ENCODE data around the gene C4A. TPM values are rescaled to one million over a fixed set of nuclear protein-coding genes. Genes with fewer than 3 reads are reported as not detected.
"Not testable (repeated sequence)": the region's sequence is repeated elsewhere in the genome, so short reads cannot be mapped to it uniquely, and the experiment has no call there.

C4A gene
- total and polyA plus RNA-seq, 2 of the 4 experiments (the other 2 are of a cell fraction) = 0.90 to 3.8 TPM

DNA sequence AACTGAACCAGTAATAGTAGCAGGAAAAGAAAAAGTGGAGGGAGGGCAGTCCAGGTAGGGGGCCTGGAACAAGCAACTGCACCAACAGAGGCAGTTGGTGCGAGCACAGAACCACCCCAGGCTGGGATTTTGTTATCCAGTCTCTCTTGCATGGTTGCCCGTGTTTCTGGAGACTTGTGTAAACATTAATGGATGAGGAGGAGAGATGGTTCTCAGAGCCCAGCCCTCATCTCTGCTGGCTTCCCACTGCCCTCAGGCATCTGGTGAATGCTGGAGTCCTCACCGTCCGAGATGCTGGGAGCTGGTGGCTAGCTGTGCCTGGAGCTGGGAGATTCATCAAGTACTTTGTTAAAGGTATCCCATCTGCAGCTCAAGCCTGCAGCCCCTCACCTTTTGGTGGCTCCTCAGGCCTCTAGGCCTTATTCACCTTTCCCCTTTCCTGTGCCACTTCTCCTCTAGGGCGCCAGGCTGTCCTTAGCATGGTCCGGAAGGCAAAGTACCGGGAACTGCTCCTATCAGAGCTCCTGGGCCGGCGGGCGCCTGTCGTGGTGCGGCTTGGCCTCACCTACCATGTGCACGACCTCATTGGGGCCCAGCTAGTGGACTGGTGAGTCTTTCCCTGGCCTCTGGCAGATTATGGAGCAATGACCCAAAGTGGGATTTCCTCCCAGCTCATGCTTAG is 1.5 kb upstream of the C4A start:
- H3K4me1 ChIP-seq (ENCODE audit: control insufficient read depth, insufficient read depth, low read length); dilution Hi-C loops (cut with HindIII; ENCODE audit: low sequenced_read_pairs, unreplicated experiment); H4K8ac ChIP-seq (ENCODE audit: low read depth in 2 of 2, low read length in 2 of 2); H3K36me3 ChIP-seq (ENCODE audit: control insufficient read depth, insufficient read depth, low read length); ATAC-seq (ENCODE audit: low read depth); H2AK5ac ChIP-seq (ENCODE audit: low read depth, low read length); H3K23ac ChIP-seq (ENCODE audit: low read depth, low read length); H3K14ac ChIP-seq (replicated peaks; ENCODE audit: low read depth, low read length); H4K91ac ChIP-seq (ENCODE audit: insufficient read depth, low read depth, low read length); H3K4me3 ChIP-seq (ENCODE audit: insufficient read depth, low read depth, low read length); intact Hi-C loops (cut with micrococcal nuclease); H4K5ac ChIP-seq (ENCODE audit: low read depth, low read length); H4K20me1 ChIP-seq (ENCODE audit: insufficient read depth, low read length); H3K9ac ChIP-seq (ENCODE audit: low read depth, low read length); H3K9me3 ChIP-seq (ENCODE audit: control insufficient read depth, insufficient read depth, low read length); POLR2A ChIA-PET (ENCODE audit: unreplicated experiment); H3K4ac ChIP-seq (ENCODE audit: low read depth, low read length); H2AFZ ChIP-seq (replicated peaks; ENCODE audit: low read length, poor library complexity); H3K9me1 ChIP-seq (ENCODE audit: insufficient read depth, low read length); DNase-seq; H3K27ac ChIP-seq (ENCODE audit: insufficient read depth, low read length); H2BK15ac ChIP-seq (ENCODE audit: low read depth, low read length); H3K27me3 ChIP-seq (ENCODE audit: control insufficient read depth, insufficient read depth, low read length); H3K18ac ChIP-seq (ENCODE audit: low read depth, low read length); H2BK20ac ChIP-seq (ENCODE audit: low read depth, low read length); H3K4me2 ChIP-seq (ENCODE audit: low read depth, low read length); BruUV-seq (replicated peaks); H3K79me1 ChIP-seq (ENCODE audit: low read depth in 1 of 2, low read length in 2 of 2); H2BK5ac ChIP-seq (ENCODE audit: low read depth, low read length, poor library complexity, severe bottlenecking); H3K56ac ChIP-seq (ENCODE audit: extremely low read depth, insufficient read depth, low read length); H2AK9ac ChIP-seq (replicated peaks; ENCODE audit: low read depth, low read length, poor library complexity); in situ Hi-C loops (cut with MboI; ENCODE audit: low sequenced_read_pairs); H2BK120ac ChIP-seq (ENCODE audit: low read depth, low read length): not testable (repeated sequence)
- WGBS, 2 experiments (ENCODE audit: extremely low coverage in 2 of 2, insufficient read length in 1 of 2) = no CpG with 5 or more reads among the region's 13 CpGs
- CTCF ChIA-PET = interaction anchor here (0.6 kb wide), 1 partner anchor 306 kb away, joined by 4 read pairs; no protein-coding TSS in a partner anchor

DNA sequence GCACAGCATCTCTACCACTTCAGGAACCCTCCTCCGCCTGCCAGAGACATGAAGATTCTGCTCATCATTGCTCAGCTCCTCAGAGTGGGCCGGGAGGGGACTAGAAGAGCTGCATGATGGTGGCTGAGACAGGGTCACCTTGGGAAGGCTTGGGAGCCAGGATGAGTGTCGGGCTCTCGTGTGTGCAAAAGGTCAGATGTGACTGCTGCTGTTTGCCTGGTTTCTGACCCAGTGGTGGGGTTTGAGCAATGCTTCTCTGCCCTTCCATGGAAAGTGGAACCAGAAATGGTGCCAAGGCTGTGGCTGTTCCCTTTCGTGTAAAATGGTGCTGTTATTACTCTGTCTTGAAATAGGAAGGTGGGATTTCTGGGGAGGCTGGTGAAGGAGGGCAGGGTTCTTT is 859 bp upstream of the C4A start:
- H3K56ac ChIP-seq (ENCODE audit: extremely low read depth, insufficient read depth, low read length); DNase-seq; H2AK5ac ChIP-seq (ENCODE audit: low read depth, low read length); H3K14ac ChIP-seq (replicated peaks; ENCODE audit: low read depth, low read length); H3K4me3 ChIP-seq (ENCODE audit: insufficient read depth, low read depth, low read length); H3K9ac ChIP-seq (ENCODE audit: low read depth, low read length); H2BK20ac ChIP-seq (ENCODE audit: low read depth, low read length); POLR2A ChIA-PET (ENCODE audit: unreplicated experiment); H4K20me1 ChIP-seq (ENCODE audit: insufficient read depth, low read length); H3K9me3 ChIP-seq (ENCODE audit: control insufficient read depth, insufficient read depth, low read length); H3K79me1 ChIP-seq (ENCODE audit: low read depth in 1 of 2, low read length in 2 of 2); CTCF ChIA-PET; intact Hi-C loops (cut with micrococcal nuclease); H3K4ac ChIP-seq (ENCODE audit: low read depth, low read length); H2AK9ac ChIP-seq (replicated peaks; ENCODE audit: low read depth, low read length, poor library complexity); H3K36me3 ChIP-seq (ENCODE audit: control insufficient read depth, insufficient read depth, low read length); H2AFZ ChIP-seq (replicated peaks; ENCODE audit: low read length, poor library complexity); H4K5ac ChIP-seq (ENCODE audit: low read depth, low read length); dilution Hi-C loops (cut with HindIII; ENCODE audit: low sequenced_read_pairs, unreplicated experiment); H2BK5ac ChIP-seq (ENCODE audit: low read depth, low read length, poor library complexity, severe bottlenecking); H3K23ac ChIP-seq (ENCODE audit: low read depth, low read length); H3K4me2 ChIP-seq (ENCODE audit: low read depth, low read length); H3K4me1 ChIP-seq (ENCODE audit: control insufficient read depth, insufficient read depth, low read length); H2BK120ac ChIP-seq (ENCODE audit: low read depth, low read length); H3K27me3 ChIP-seq (ENCODE audit: control insufficient read depth, insufficient read depth, low read length); H2BK15ac ChIP-seq (ENCODE audit: low read depth, low read length); ATAC-seq (ENCODE audit: low read depth); H3K9me1 ChIP-seq (ENCODE audit: insufficient read depth, low read length); in situ Hi-C loops (cut with MboI; ENCODE audit: low sequenced_read_pairs); H4K8ac ChIP-seq (ENCODE audit: low read depth in 2 of 2, low read length in 2 of 2); H3K27ac ChIP-seq (ENCODE audit: insufficient read depth, low read length); H3K18ac ChIP-seq (ENCODE audit: low read depth, low read length); H4K91ac ChIP-seq (ENCODE audit: insufficient read depth, low read depth, low read length); BruUV-seq (replicated peaks): not testable (repeated sequence)
- WGBS, 2 experiments (ENCODE audit: extremely low coverage in 2 of 2, insufficient read length in 1 of 2) = no CpG with 5 or more reads among the region's 5 CpGs
